Gastroesophageal sphincter (tissue), 4 donors: ENCODE results near the gene MEF2A. TPM values are rescaled to one million over a fixed set of nuclear protein-coding genes. Genes with fewer than 3 reads are reported as not detected.

ENCODE experiments used
- ATAC-seq: fragments of 150-250 bp; one replicate; pipeline ENCODE4 v1.9.1; 2016; ENCODE audit warnings: mild to moderate bottlenecking, moderate library complexity
- H3K27ac ChIP-seq, 4 donors: fragments of 200-600 bp; sonication (generic) in 3 of 4; 1 replicate in 3 of 4; 2 replicates in 1 of 4; pipeline ENCODE4 v1.5.1; 2016 to 2019
- H3K27me3 ChIP-seq: fragments of 200-600 bp; sonication (generic); one replicate; pipeline ENCODE4 v1.5.1; 2019
- H3K36me3 ChIP-seq, 2 donors: fragments of 200-600 bp; sonication (generic); one replicate each; pipeline ENCODE4 v1.5.1; 2019; ENCODE audit warnings: control low read depth in 1 of 2
- H3K4me1 ChIP-seq, 3 donors: fragments of 200-600 bp; sonication (generic); 1 replicate in 2 of 3; 2 replicates in 1 of 3; pipeline ENCODE4 v1.5.1; 2016 to 2019; ENCODE audit warnings: control low read depth in 2 of 3
- H3K4me3 ChIP-seq, 2 donors: fragments of 200-600 bp; sonication (generic); one replicate each; pipeline ENCODE4 v1.5.1; 2019; ENCODE audit warnings: mild to moderate bottlenecking in 1 of 2, moderate library complexity in 1 of 2
- H3K9me3 ChIP-seq, 3 donors: fragments of 200-600 bp; sonication (generic); one replicate each; pipeline ENCODE4 v1.5.1; 2017 to 2019; ENCODE audit warnings: control low read depth in 2 of 3
- CTCF ChIP-seq, 4 experiments: fragments of 200-600 bp in 2 of 4; fragments of 450-650 bp in 2 of 4; sonication (generic) in 1 of 4; IDR thresholded peaks; one replicate each; pipeline ENCODE4 v1.5.1; 2017 to 2019; ENCODE audit warnings: antibody characterized with exemption in 4 of 4, mild to moderate bottlenecking in 2 of 4, moderate library complexity in 2 of 4
- EP300 ChIP-seq: sonication (generic); formaldehyde crosslinking; IDR thresholded peaks from one replicate; pipeline ENCODE4 v1.6.1; 2017; ENCODE audit warnings: antibody characterized with exemption, mild to moderate bottlenecking
- POLR2A ChIP-seq, 2 donors: fragments of 450-650 bp; IDR thresholded peaks; one replicate each; pipeline ENCODE4 v1.6.1; 2017; ENCODE audit warnings: antibody characterized with exemption in 2 of 2, mild to moderate bottlenecking in 2 of 2, moderate library complexity in 1 of 2
- POLR2AphosphoS5 ChIP-seq: sonication (generic); formaldehyde crosslinking; IDR thresholded peaks from one replicate; pipeline ENCODE4 v1.6.1; 2017; ENCODE audit warnings: antibody characterized with exemption
- WGBS, 2 donors: methylation state at CpG; one replicate each; pipeline ENCODE4 v1.1.5; 2018; ENCODE audit warnings: low coverage in 1 of 2; 5-methylcytosine and 5-hydroxymethylcytosine counted together
- total RNA-seq, 4 donors: library from RNA; depleted of rRNA; stranded (reverse); fragments of >200 nt; gene quantifications; one replicate each; pipeline ENCODE4 v1.1.0, GENCODE V29; 2016

MEF2A gene
- total RNA-seq, 4 donors from 2014 or later, result 68.8 to 133 (median 95.7) TPM

- Histone ChIP-seq H3K27ac (no peak overlapping the region), H3K36me3 (no peaks in the 10 kb centered on the region), H3K9me3 (no peaks in the 10 kb centered on the region), H3K27me3 (no peaks in the 10 kb centered on the region), H3K4me1 (no peaks in the 10 kb centered on the region), H3K4me3 (no peak overlapping the region)
- no peak for ATAC-seq
- no peak for TF ChIP-seq EP300
- no peak for TF ChIP-seq POLR2AphosphoS5
- no peak for TF ChIP-seq CTCF (IDR thresholded peaks at IDR 0.05)
- no peak for TF ChIP-seq POLR2A (IDR thresholded peaks at IDR 0.05)
These were observed 20.2 kb upstream of the MEF2A start for GRCh38 chr15:99545605-99546004.

GRCh38 chr15:99546441-99547100, 19.2 kb upstream of the MEF2A start:
- 100% methylated on average over 3 of the region's 4 CpGs; no CpG with 5 or more reads in 1 of the 2 donors for WGBS, 2 donors
- ATAC-seq, result no peak
- Histone ChIP-seq H3K36me3 (no peaks in the 10 kb centered on the region), H3K9me3 (no peaks in the 10 kb centered on the region), H3K4me3 (no peak overlapping the region), H3K27ac (no peak overlapping the region), H3K4me1 (no peaks in the 10 kb centered on the region), H3K27me3 (no peaks in the 10 kb centered on the region)
- no peak for TF ChIP-seq POLR2AphosphoS5
- no peak for TF ChIP-seq POLR2A (IDR thresholded peaks at IDR 0.05)
- no peak for TF ChIP-seq CTCF (IDR thresholded peaks at IDR 0.05)
- TF ChIP-seq EP300, result no peak

GRCh38 chr15:99547517-99547916, 18.3 kb upstream of the MEF2A start:
- Histone ChIP-seq H3K4me3 (no peak overlapping the region), H3K4me1 (no peaks in the 10 kb centered on the region), H3K36me3 (no peaks in the 10 kb centered on the region), H3K27ac (no peak overlapping the region), H3K27me3 (no peaks in the 10 kb centered on the region), H3K9me3 (no peaks in the 10 kb centered on the region)
- no peak for ATAC-seq
- 94% methylated on average over 3 of the region's 3 CpGs; no CpG with 5 or more reads in 1 of the 2 donors for WGBS, 2 donors
- no peak for TF ChIP-seq CTCF (IDR thresholded peaks at IDR 0.05)
- no peak for TF ChIP-seq POLR2A (IDR thresholded peaks at IDR 0.05)
- TF ChIP-seq EP300, result no peak
- no peak for TF ChIP-seq POLR2AphosphoS5

GRCh38 chr15:99550077-99550476, 15.7 kb upstream of the MEF2A start:
- no peaks in the 10 kb centered on the region for H3K27me3 ChIP-seq
- H3K27ac ChIP-seq, result no peak overlapping the region
- no peaks in the 10 kb centered on the region for H3K36me3 ChIP-seq
- H3K4me3 ChIP-seq, result no peak overlapping the region
- ATAC-seq, result no peak
- no peaks in the 10 kb centered on the region for H3K9me3 ChIP-seq
- no peaks in the 10 kb centered on the region for H3K4me1 ChIP-seq
- 60 to 91% methylated on average over 1 to 3 of the region's 5 CpGs for WGBS, 2 donors
- no peak for TF ChIP-seq EP300
- TF ChIP-seq CTCF (IDR thresholded peaks at IDR 0.05), result no peak
- TF ChIP-seq POLR2AphosphoS5, result no peak
- no peak for TF ChIP-seq POLR2A (IDR thresholded peaks at IDR 0.05)

GRCh38 chr15:99552111-99552510, 13.7 kb upstream of the MEF2A start:
- Histone ChIP-seq H3K36me3 (no peaks in the 10 kb centered on the region), H3K27me3 (no peaks in the 10 kb centered on the region), H3K27ac (no peak overlapping the region), H3K4me1 (no peaks in the 10 kb centered on the region), H3K9me3 (no peaks in the 10 kb centered on the region), H3K4me3 (no peak overlapping the region)
- TF ChIP-seq EP300, result no peak
- TF ChIP-seq POLR2AphosphoS5, result no peak
- no peak for TF ChIP-seq POLR2A (IDR thresholded peaks at IDR 0.05)
- TF ChIP-seq CTCF (IDR thresholded peaks at IDR 0.05), result no peak
- WGBS, 2 donors, result 72 to 80% methylated on average over 2 of the region's 2 CpGs
- no peak for ATAC-seq
